Ishikawa (cell line): Measurements from ENCODE around the gene TMEM51.

ENCODE experiments used
- NFIC ChIP-seq: IDR thresholded peaks from 2 replicates; pipeline ENCODE4 v1.6.1; 2012
- RAD21 ChIP-seq: IDR thresholded peaks from 2 replicates; pipeline ENCODE4 v1.6.1; 2012; ENCODE audit warnings: low read depth
- REST ChIP-seq: IDR thresholded peaks from 2 replicates; pipeline ENCODE4 v1.6.1; 2012; ENCODE audit warnings: low read depth, mild to moderate bottlenecking
- TEAD4 ChIP-seq: IDR thresholded peaks from 2 replicates; pipeline ENCODE4 v1.6.1; 2012
- USF1 ChIP-seq: IDR thresholded peaks from 2 replicates; pipeline ENCODE4 v1.6.1; 2012

- TF ChIP-seq TEAD4 (no peak), USF1 (no peak), RAD21 (no peak), NFIC (no peak), REST (no peak)
Measured at GRCh38 chr1:15129944-15130343, 23.6 kb upstream of the TMEM51 start.
